ENCODE results near the gene GP2.

GP2 gene

GRCh38 chr16:20326321-20326720 lies 992 bp downstream of the GP2 start:
- no peak overlapping the region for H3K14ac ChIP-seq (ENCODE audit: low read length in 2 of 2)
- H3K27me3 ChIP-seq (ENCODE audit: control insufficient read depth in 1 of 2, insufficient read depth in 1 of 2, low read length in 2 of 2), result no peaks in the 10 kb centered on the region
- H2AK5ac ChIP-seq (ENCODE audit: low read length, severe bottlenecking), result no peak overlapping the region
- H4K91ac ChIP-seq (ENCODE audit: low read length), result no peak overlapping the region
- no peaks in the 10 kb centered on the region for H3K79me1 ChIP-seq (replicated peaks; ENCODE audit: low read length, poor library complexity, severe bottlenecking)
- H3K4me1 ChIP-seq (ENCODE audit: control insufficient read depth, insufficient read depth, low read depth, low read length), result no peaks in the 10 kb centered on the region
- H4K8ac ChIP-seq (ENCODE audit: low read length), result no peak overlapping the region
- no peaks in the 10 kb centered on the region for H3K9me3 ChIP-seq (ENCODE audit: control insufficient read depth, low read length)
- H2AFZ ChIP-seq (ENCODE audit: low read depth, low read length), result no peak overlapping the region
- H2BK120ac ChIP-seq (ENCODE audit: low read depth, low read length), result no peak overlapping the region
- no peaks in the 10 kb centered on the region for H3K36me3 ChIP-seq (ENCODE audit: control insufficient read depth in 1 of 2, insufficient read depth in 2 of 2, low read depth in 1 of 2, low read length in 2 of 2)
- DNase-seq, result no peak
- H2BK12ac ChIP-seq (ENCODE audit: low read length in 2 of 2), result no peak overlapping the region
- H3K27ac ChIP-seq (ENCODE audit: low read length, poor library complexity, severe bottlenecking), result no peak overlapping the region
- no peak overlapping the region for H3K18ac ChIP-seq (ENCODE audit: low read depth in 1 of 2, low read length in 2 of 2)
- H3K4me3 ChIP-seq (ENCODE audit: insufficient read depth in 1 of 2, low read depth in 1 of 2, low read length in 2 of 2), result no peak overlapping the region
- 40% methylated on average over 3 of the region's 3 CpGs for WGBS
- no peak overlapping the region for H2BK5ac ChIP-seq (ENCODE audit: low read depth, low read length, poor library complexity, severe bottlenecking)
- no peak overlapping the region for H3K4me2 ChIP-seq (ENCODE audit: low read length, poor library complexity, severe bottlenecking)
- no peak overlapping the region for H3K4ac ChIP-seq (ENCODE audit: low read depth in 1 of 2, low read length in 2 of 2)
- no peak overlapping the region for H3K23ac ChIP-seq (ENCODE audit: low read length in 2 of 2)
- no peak overlapping the region for H3K9ac ChIP-seq (ENCODE audit: low read length)
- no peak overlapping the region for H2BK15ac ChIP-seq (ENCODE audit: low read depth, poor library complexity, severe bottlenecking)

GRCh38 chr16:20325005-20325404 lies 2.3 kb downstream of the GP2 start:
- Histone ChIP-seq H3K18ac (ENCODE audit: low read depth in 1 of 2, low read length in 2 of 2) (no peak overlapping the region), H3K4me3 (ENCODE audit: insufficient read depth in 1 of 2, low read depth in 1 of 2, low read length in 2 of 2) (no peak overlapping the region), H4K91ac (ENCODE audit: low read length) (no peak overlapping the region), H3K9me3 (ENCODE audit: control insufficient read depth, low read length) (no peaks in the 10 kb centered on the region), H2BK15ac (ENCODE audit: low read depth, poor library complexity, severe bottlenecking) (no peak overlapping the region), H2BK120ac (ENCODE audit: low read depth, low read length) (no peak overlapping the region), H3K36me3 (ENCODE audit: control insufficient read depth in 1 of 2, insufficient read depth in 2 of 2, low read depth in 1 of 2, low read length in 2 of 2) (no peaks in the 10 kb centered on the region), H3K4me1 (ENCODE audit: control insufficient read depth, insufficient read depth, low read depth, low read length) (no peaks in the 10 kb centered on the region), H3K4me2 (ENCODE audit: low read length, poor library complexity, severe bottlenecking) (no peak overlapping the region), H3K27ac (ENCODE audit: low read length, poor library complexity, severe bottlenecking) (no peak overlapping the region), H4K8ac (ENCODE audit: low read length) (no peak overlapping the region), H3K9ac (ENCODE audit: low read length) (no peak overlapping the region), H3K14ac (ENCODE audit: low read length in 2 of 2) (no peak overlapping the region), H2AK5ac (ENCODE audit: low read length, severe bottlenecking) (no peak overlapping the region), H3K23ac (ENCODE audit: low read length in 2 of 2) (no peak overlapping the region), H2BK5ac (ENCODE audit: low read depth, low read length, poor library complexity, severe bottlenecking) (no peak overlapping the region), H3K79me1 (replicated peaks; ENCODE audit: low read length, poor library complexity, severe bottlenecking) (no peaks in the 10 kb centered on the region), H3K27me3 (ENCODE audit: control insufficient read depth in 1 of 2, insufficient read depth in 1 of 2, low read length in 2 of 2) (no peaks in the 10 kb centered on the region), H3K4ac (ENCODE audit: low read depth in 1 of 2, low read length in 2 of 2) (no peak overlapping the region), H2BK12ac (ENCODE audit: low read length in 2 of 2) (no peak overlapping the region), H2AFZ (ENCODE audit: low read depth, low read length) (no peak overlapping the region)
- no peak for DNase-seq
- 100% methylated on average over 1 of the region's 3 CpGs for WGBS

GRCh38 chr16:20323591-20324117 lies 3.7 kb downstream of the GP2 start:
- no peak overlapping the region for H2AFZ ChIP-seq (ENCODE audit: low read depth, low read length)
- no peak overlapping the region for H2BK15ac ChIP-seq (ENCODE audit: low read depth, poor library complexity, severe bottlenecking)
- H3K27ac ChIP-seq (ENCODE audit: low read length, poor library complexity, severe bottlenecking), result no peak overlapping the region
- no peak for DNase-seq
- H3K79me1 ChIP-seq (replicated peaks; ENCODE audit: low read length, poor library complexity, severe bottlenecking), result no peaks in the 10 kb centered on the region
- no peak overlapping the region for H3K4me2 ChIP-seq (ENCODE audit: low read length, poor library complexity, severe bottlenecking)
- H4K91ac ChIP-seq (ENCODE audit: low read length), result no peak overlapping the region
- no peak overlapping the region for H2AK5ac ChIP-seq (ENCODE audit: low read length, severe bottlenecking)
- H3K4ac ChIP-seq (ENCODE audit: low read depth in 1 of 2, low read length in 2 of 2), result no peak overlapping the region
- H3K9me3 ChIP-seq (ENCODE audit: control insufficient read depth, low read length), result no peaks in the 10 kb centered on the region
- no peak overlapping the region for H3K14ac ChIP-seq (ENCODE audit: low read length in 2 of 2)
- H3K23ac ChIP-seq (ENCODE audit: low read length in 2 of 2), result no peak overlapping the region
- H3K9ac ChIP-seq (ENCODE audit: low read length), result no peak overlapping the region
- 80% methylated on average over 9 of the region's 9 CpGs for WGBS
- no peak overlapping the region for H4K8ac ChIP-seq (ENCODE audit: low read length)
- H2BK5ac ChIP-seq (ENCODE audit: low read depth, low read length, poor library complexity, severe bottlenecking), result no peak overlapping the region
- H3K4me3 ChIP-seq (ENCODE audit: insufficient read depth in 1 of 2, low read depth in 1 of 2, low read length in 2 of 2), result no peak overlapping the region
- H3K4me1 ChIP-seq (ENCODE audit: control insufficient read depth, insufficient read depth, low read depth, low read length), result no peaks in the 10 kb centered on the region
- H3K36me3 ChIP-seq (ENCODE audit: control insufficient read depth in 1 of 2, insufficient read depth in 2 of 2, low read depth in 1 of 2, low read length in 2 of 2), result no peaks in the 10 kb centered on the region
- H3K18ac ChIP-seq (ENCODE audit: low read depth in 1 of 2, low read length in 2 of 2), result no peak overlapping the region
- no peaks in the 10 kb centered on the region for H3K27me3 ChIP-seq (ENCODE audit: control insufficient read depth in 1 of 2, insufficient read depth in 1 of 2, low read length in 2 of 2)
- H2BK120ac ChIP-seq (ENCODE audit: low read depth, low read length), result no peak overlapping the region
- no peak overlapping the region for H2BK12ac ChIP-seq (ENCODE audit: low read length in 2 of 2)

GRCh38 chr16:20322696-20323095 lies 4.6 kb downstream of the GP2 start:
- no peak overlapping the region for H2BK15ac ChIP-seq (ENCODE audit: low read depth, poor library complexity, severe bottlenecking)
- H3K14ac ChIP-seq (ENCODE audit: low read length in 2 of 2), result no peak overlapping the region
- no peak overlapping the region for H3K4me3 ChIP-seq (ENCODE audit: insufficient read depth in 1 of 2, low read depth in 1 of 2, low read length in 2 of 2)
- H3K27ac ChIP-seq (ENCODE audit: low read length, poor library complexity, severe bottlenecking), result no peak overlapping the region
- H4K91ac ChIP-seq (ENCODE audit: low read length), result no peak overlapping the region
- no peak overlapping the region for H3K4me2 ChIP-seq (ENCODE audit: low read length, poor library complexity, severe bottlenecking)
- no peaks in the 10 kb centered on the region for H3K36me3 ChIP-seq (ENCODE audit: control insufficient read depth in 1 of 2, insufficient read depth in 2 of 2, low read depth in 1 of 2, low read length in 2 of 2)
- H2AFZ ChIP-seq (ENCODE audit: low read depth, low read length), result no peak overlapping the region
- no peaks in the 10 kb centered on the region for H3K27me3 ChIP-seq (ENCODE audit: control insufficient read depth in 1 of 2, insufficient read depth in 1 of 2, low read length in 2 of 2)
- H3K4ac ChIP-seq (ENCODE audit: low read depth in 1 of 2, low read length in 2 of 2), result no peak overlapping the region
- H3K18ac ChIP-seq (ENCODE audit: low read depth in 1 of 2, low read length in 2 of 2), result no peak overlapping the region
- H3K4me1 ChIP-seq (ENCODE audit: control insufficient read depth, insufficient read depth, low read depth, low read length), result no peaks in the 10 kb centered on the region
- no peak overlapping the region for H2BK5ac ChIP-seq (ENCODE audit: low read depth, low read length, poor library complexity, severe bottlenecking)
- no peak overlapping the region for H2AK5ac ChIP-seq (ENCODE audit: low read length, severe bottlenecking)
- no peak overlapping the region for H3K23ac ChIP-seq (ENCODE audit: low read length in 2 of 2)
- H3K79me1 ChIP-seq (replicated peaks; ENCODE audit: low read length, poor library complexity, severe bottlenecking), result no peaks in the 10 kb centered on the region
- H3K9me3 ChIP-seq (ENCODE audit: control insufficient read depth, low read length), result no peaks in the 10 kb centered on the region
- DNase-seq, result no peak
- no peak overlapping the region for H2BK120ac ChIP-seq (ENCODE audit: low read depth, low read length)
- 85% methylated on average over 4 of the region's 4 CpGs for WGBS
- no peak overlapping the region for H2BK12ac ChIP-seq (ENCODE audit: low read length in 2 of 2)
- no peak overlapping the region for H3K9ac ChIP-seq (ENCODE audit: low read length)
- H4K8ac ChIP-seq (ENCODE audit: low read length), result no peak overlapping the region
